HG02678 (cell line): Measurements from ENCODE around the gene CA10.

ENCODE experiments used
- ATAC-seq: cut with Tn5 transposase; IDR thresholded peaks from one replicate; pipeline ENCODE4 v1.9.1; 2021; ENCODE audit warnings: mild to moderate bottlenecking, moderate library complexity; ENCODE audit not compliant: unreplicated experiment

Gene CA10

DNA sequence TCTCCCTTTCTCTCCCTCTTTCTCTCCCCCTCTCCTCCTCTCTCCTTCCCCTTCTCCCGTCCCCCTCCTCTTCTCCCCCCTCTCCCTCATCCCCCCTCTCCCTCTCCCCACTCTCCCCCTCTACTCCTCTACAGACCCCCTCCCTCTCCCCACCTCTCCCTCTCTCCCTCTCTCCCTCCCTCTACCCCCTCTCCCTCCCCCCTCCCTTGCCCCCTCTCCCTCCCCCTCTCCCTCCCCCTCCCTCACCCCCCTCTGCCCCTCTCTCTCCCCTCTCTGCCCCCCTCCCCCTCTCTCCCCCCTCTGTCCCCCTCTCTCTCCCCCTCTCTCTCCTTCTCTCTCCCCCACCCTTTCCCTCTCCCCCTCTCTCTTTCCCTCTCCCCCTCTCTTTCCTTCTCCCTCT lies 545.3 kb downstream of the CA10 start:
- no peak for ATAC-seq

DNA sequence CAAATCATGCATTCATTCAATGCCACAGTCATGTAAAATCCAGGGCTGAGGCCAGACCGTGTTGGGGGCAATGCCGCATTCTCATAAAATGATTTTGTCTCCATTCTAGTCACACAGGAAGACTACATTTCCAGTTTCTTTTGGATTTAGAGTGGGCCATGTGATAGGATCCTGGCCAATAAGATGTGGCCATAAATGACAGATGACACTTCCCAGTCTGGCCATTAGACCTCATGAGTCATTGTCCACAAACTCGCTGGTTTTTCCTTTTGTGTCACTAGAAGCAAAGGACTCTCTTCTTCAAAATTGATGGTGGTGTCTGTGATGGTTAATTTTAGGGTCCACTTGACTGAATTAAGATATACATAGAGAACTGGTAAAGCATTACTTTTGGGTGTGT lies 545.8 kb downstream of the CA10 start:
- no peak for ATAC-seq

DNA sequence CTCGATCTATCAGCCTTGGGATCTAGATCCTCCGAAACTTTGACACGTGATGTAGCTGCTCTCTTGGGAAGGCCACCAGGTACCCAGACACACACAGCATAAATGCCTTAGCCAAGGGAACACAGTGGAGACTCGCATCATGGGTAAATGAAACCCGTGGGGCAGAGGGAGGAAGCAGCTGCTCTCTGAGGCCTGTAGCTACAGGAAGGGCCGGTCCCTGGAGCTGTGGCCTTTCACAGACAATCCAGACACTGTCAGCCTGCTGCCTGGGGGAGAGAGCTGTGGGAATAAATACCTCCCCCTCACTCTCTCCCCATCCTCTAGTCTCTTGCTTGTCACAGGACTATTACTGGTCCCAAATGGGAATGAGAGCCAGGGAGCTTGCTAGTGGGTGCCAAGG lies 546.9 kb downstream of the CA10 start:
- no peak for ATAC-seq

DNA sequence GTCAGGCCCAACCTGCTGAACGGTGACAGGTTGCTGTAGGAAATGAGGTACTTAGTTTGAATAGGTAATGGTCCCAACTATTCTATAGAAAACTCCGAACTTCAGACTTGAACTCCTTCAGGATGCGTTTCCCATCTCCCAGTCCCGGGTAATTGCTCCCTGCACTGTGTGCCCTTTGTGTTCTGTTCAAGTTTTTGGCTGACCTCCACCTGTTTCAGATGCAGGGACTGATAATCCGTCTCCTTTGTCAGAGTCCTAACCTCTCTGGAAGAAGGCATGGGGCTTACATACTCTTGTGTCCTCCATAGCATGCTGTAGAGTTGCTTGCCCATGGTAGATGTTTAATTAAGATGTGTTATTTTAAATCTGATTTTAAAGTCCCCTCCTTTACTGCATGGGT lies 547.7 kb downstream of the CA10 start:
- no peak for ATAC-seq

DNA sequence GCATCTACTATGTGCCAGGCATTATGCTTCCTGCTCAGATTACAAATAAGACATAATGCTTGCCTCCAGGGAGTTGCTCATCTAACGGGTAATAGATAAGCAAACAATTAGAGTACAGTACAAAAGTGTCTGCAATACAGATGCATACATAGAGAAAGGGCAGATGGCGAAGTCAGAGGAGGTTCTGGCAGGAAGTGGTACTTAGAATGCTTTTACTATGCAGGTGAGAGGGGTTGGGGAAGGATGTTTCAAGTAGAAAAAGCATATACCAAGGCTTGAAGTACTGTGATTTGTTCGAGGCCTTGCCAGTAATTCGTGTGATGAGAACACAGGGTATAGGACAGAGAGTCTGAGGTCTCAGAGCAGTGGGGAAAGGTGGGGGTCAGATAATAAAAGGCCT lies 548.4 kb downstream of the CA10 start:
- no peak for ATAC-seq

DNA sequence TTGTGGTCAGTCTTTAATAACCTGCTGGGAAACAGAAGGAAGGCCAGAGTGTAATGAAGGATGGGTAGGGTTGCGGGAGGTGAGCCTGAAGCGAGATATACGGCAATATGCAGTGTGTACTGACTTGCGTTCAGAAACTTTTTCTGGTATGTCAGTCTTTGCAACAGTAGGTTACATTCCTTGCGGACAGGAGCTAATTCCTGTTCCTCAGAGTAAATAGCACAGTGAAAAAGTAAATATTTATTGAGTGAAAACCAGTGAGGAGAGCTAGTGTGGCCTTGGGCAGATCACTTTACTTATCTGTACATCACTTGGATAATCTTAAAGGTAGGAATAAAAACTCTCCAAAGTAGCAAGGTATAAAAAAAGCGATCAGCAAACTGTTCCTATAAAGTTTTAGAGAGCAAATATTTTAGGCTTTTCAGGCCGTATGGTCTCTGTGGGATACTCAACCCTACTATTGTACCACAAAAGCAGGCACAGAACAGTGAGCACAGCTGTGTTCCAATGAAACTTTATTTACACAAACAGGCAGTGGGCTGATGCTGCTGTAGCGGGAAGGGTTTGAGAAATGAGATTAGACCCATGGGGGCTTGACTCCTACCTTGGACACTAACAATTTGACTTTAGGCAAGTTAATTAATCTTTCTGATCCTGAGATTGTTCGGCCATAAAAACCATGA lies 550.1 kb downstream of the CA10 start:
- no peak for ATAC-seq

DNA sequence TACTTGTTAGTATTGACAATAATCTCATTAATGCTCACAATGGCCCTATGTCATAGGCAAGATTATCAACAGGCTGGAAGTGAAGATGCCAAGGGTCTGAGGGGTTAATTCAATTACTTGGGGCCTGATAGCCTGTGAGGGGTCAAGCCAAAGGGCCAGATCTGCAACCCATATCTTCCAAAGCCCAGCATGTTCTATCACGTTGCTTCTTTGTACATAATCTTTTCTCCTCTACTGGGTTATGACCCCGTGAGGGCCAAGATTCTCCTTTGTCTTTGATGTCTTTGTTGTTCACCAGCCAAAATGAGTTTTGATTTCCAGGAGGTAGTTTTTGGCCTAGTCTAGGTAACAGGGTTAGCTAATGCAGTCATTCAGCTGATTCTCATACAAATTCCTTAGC lies 551.0 kb downstream of the CA10 start:
- ATAC-seq, result no peak

DNA sequence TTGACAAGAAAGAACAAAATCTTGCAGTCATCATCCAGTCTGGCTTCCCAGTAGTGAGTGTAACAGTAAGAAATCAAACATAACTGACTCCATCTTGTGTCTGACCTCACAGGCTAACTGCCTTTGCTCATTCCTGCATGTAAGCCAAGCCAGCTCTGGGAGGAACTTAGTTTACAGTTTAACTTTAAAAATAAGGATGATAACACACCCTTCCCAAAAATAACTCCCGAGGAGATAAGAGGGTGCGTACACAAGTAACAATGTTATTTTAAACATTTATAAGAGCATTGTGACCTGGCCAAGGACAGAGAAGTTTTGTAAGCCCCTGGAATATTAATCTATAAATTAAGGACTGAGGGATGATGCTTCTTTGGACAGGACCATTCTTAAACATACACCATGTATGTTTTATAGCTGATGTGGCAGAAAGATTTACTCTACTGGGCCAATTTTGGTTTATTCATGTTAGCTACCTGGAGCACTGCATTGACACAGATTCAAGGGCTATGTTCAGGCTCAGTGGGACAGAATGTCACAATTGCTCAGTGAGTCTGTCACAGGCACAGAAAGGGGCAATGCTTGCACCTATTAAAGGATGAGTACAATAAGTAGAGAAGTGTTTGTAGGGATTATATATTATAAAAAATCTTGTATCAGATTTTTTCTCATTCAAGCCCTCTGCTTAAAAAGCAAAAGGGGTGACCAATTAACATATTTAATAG lies 554.1 kb downstream of the CA10 start:
- no peak for ATAC-seq

DNA sequence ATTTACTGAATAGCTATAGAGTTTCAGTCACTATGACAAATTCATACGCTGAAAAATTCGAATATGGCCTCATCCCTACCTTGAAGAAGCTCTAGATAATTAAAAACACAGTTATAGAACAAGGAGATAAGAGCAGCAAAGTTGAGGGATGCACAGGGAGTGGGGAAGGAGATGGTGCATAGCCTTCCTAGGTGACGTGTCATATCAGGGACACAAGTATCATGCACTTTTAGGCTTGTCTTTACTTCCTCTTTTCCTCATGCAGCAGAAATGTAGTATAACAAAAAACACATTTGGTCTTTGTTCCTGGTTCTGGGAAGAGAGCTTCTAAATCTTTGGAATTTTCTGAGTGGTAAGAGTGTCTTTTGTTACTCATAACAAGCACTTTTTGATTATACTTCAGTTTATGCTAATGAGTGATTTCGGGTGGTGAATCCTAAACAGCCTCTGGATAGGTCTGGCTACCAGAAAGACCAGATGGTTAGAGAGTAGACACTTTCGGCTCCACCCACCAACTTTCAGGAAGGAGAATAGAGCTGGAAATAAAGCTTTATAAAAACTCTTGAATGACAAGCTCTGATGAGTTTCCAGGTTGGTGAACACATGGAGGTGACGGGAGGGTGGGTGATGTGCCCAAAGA lies 556.8 kb downstream of the CA10 start:
- no peak for ATAC-seq

DNA sequence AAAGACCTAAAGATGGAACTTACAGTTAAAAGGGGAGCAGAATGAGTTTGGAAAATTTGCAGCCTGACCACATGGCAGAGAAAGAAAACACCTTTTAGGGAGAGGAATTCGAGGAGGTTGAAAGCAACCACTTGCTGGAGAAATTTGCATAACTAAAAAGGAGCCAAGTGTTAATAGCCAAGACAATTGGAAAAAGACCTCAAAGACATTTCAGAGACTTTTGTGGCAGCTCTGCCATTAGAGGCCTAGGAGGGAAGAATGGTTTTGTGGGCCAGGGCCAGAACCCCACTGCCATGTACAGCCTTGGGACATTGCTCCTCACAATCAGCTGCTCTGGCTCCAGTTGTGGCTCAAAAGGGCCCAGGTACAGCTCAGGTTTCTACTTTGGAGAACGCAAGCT lies 559.7 kb downstream of the CA10 start:
- no peak for ATAC-seq

DNA sequence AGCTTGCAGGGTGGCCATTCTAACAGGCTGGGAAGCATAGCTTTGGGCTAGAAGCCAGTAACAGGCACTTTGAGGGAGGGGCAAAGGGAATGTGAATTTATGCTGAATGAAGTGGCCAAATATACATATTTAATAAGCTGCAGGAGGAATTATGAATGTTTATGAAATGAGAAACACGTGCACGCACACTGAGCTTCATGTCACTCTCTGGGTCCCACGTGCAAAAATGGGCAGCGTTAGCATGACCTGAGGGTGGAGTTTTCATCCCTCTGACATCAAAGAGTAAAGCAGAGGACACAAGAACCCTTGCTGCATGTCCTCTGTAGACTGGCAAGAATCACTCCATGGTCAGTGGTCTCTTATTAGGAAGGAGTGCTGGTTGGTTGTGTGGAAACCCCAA lies 561.2 kb downstream of the CA10 start:
- ATAC-seq, result no peak

DNA sequence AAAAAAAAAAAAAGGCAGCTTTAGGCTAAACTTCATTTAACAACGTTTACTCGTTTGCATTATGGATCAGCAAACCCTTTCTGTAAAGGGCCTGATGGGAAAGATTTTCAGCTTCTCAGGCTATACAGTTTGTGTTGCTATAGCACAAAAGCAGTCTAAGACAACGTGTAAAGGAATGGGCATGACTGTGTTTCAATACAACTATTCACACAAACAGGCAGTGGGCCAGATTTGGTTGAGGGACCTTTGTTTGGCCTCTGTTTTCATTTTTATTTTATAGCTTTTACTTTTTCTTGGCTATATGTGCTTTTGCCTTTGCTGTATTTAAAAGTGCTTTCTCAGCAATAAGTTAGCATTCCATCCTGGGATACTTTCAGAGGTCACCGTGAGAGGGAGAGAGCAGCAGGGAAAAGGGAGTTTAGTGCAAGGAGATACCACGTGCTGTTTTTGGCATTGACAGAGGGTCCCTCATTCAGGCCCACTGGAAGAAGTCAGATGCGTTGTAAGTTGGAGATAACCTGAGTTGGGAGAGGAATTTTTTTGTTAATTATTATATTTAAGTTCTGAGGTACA lies 562.6 kb downstream of the CA10 start:
- no peak for ATAC-seq

DNA sequence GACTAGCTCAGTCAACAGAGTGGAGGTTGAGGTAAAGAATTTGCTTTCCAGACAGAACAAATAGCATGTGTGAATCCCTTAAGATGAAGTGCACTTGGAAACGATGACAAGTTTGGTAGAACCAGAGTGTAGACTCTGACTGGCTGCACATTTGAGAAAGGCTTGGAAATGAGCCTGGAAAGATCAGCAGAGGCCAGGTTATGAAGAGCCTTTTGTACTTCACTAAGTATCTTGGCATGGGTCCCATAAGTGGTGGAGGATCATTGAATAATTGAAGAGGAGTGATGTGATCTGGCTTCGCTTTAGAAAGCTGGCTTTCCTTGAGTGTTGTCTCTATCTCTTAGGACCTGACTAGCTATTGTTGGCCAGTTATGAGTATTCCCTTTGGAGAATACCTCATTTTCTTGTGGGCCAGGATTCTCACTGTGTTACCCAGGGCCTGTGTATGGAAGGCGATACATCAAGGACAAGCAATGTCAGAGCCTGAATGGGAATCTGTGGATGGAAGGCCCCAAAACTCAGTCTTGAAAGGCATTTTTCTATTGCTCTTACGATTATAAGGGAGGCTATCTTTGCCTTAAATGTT lies 568.4 kb downstream of the CA10 start:
- no peak for ATAC-seq

DNA sequence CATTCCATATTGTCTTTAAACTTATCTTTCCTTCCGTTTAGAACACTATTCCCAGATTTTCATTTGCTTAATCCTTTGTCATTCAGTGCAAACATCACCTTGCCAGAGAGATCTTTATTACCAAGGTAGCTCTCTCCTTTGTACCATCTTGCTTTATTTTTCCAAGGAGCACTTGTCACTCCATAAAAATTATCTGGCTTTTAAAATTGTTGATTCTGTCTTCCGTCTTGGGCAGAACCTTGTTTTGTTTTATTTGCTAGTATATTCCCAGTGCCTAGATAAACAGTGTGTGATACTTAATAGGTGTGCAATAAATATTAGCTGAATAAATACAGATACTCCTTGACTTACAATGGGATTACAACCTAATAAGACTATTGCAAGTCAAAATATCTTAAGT lies 570.5 kb downstream of the CA10 start:
- no peak for ATAC-seq

DNA sequence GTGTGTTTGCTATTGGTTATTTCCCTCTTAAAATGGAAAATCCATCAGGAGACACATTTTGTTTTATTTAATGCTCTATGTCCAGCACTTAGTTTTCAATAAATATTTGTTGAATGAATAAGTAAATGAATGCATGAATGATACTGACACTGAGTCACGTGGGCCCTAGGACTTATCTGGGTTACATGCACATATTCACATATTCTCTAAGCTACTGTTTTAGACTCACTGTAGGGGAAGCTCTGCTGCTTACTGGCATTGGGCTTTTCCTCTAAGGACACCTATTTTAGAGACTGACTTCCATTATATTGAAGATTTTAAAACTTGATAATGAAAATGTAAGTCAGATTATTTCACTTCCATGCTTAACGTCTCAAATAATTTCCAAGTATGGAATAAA lies 571.0 kb downstream of the CA10 start:
- ATAC-seq, result no peak

DNA sequence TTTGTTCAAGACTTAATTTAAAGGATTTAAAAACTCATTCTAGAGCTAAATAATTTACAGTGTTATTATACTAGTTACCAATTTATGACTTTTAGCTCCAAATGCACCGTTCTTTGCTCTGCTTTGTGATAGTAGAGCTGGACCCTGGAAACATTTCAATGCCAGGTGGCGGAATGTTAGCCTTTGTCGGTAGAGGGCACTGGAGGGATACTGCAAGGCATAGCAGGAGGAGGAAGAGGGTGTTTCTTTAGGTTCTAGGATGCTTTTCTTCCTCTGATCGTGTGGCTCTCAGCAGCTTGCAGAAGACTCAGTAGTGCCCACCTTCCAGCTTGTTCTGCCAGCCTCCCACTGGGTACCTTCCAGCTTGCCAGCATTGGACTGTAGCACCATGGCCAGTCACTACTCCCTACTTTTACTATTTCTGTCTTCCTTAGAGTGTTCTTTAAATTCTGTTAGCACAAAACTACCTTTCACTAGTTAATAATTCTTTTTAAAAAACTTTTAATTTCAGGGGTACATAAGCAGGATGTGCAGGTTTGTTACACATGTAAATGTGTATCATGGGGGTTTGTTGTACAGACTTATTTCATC lies 572.9 kb downstream of the CA10 start:
- ATAC-seq, result no peak

DNA sequence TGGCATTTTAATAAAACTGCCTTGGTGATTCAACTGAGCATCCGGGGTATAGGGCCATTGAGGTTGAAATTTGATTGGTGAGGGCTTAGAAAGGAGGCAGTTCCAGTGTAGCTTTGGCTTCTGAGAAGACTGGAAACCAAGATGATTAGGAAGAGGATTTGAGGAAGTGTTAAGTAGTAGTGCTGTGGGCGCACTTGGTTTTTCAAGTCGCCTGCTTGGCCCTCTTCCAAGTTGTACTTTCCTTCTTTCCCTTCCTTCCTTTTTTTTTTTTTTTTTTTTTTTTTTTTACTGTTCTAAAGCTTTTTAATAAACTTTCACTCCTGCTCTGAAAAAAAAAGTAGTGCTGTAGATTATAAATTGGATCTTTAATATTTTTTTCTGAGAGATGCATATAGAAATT lies 577.6 kb downstream of the CA10 start:
- ATAC-seq, result no peak
